ENCODE measurements around the gene PAK4. TPM values are rescaled to one million over a fixed set of nuclear protein-coding genes. Genes with fewer than 3 reads are reported as not detected.

The PAK4 gene
- polyA plus RNA-seq, 1 donor (not counting 4 experiments of a cell fraction or from before 2014, with no cell fraction given) = 11.2 TPM

GRCh38 chr19:39078436-39079200, 47.0 kb upstream of the PAK4 start:
- H3K9me1 ChIP-seq (ENCODE audit: control insufficient read depth, extremely low read depth, insufficient read depth, low read length) = no peaks in the 10 kb centered on the region
- no peak overlapping the region for H2AFZ ChIP-seq (ENCODE audit: control insufficient read depth, low read length)
- TF ChIP-seq EZH2 (IDR thresholded peaks at IDR 0.05; ENCODE audit: low read length) = no peak
- TF ChIP-seq, protein P1, sequence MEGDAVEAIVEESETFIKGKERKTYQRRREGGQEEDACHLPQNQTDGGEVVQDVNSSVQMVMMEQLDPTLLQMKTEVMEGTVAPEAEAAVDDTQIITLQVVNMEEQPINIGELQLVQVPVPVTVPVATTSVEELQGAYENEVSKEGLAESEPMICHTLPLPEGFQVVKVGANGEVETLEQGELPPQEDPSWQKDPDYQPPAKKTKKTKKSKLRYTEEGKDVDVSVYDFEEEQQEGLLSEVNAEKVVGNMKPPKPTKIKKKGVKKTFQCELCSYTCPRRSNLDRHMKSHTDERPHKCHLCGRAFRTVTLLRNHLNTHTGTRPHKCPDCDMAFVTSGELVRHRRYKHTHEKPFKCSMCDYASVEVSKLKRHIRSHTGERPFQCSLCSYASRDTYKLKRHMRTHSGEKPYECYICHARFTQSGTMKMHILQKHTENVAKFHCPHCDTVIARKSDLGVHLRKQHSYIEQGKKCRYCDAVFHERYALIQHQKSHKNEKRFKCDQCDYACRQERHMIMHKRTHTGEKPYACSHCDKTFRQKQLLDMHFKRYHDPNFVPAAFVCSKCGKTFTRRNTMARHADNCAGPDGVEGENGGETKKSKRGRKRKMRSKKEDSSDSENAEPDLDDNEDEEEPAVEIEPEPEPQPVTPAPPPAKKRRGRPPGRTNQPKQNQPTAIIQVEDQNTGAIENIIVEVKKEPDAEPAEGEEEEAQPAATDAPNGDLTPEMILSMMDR (optimal IDR thresholded peaks at IDR 0.05 in 1 of 3, IDR thresholded peaks at IDR 0.05 in 1 of 3, conservative IDR thresholded peaks at IDR 0.05 in 1 of 3; ENCODE audit: extremely low read depth in 1 of 3, insufficient read depth in 2 of 3, low read length in 3 of 3) = no peak
- H3K36me3 ChIP-seq (ENCODE audit: control insufficient read depth in 2 of 2, extremely low read depth in 1 of 2, insufficient read depth in 2 of 2, low read length in 2 of 2) = no peaks in the 10 kb centered on the region
- dilution Hi-C loops (cut with MboI; ENCODE audit: extremely low pct_ligation_motif_present, low sequenced_read_pairs) = no loop called here
- H4K20me1 ChIP-seq (ENCODE audit: control insufficient read depth, extremely low read depth, insufficient read depth, low read length) = no peaks in the 10 kb centered on the region
- H3K4me2 ChIP-seq (ENCODE audit: control insufficient read depth, extremely low read depth, insufficient read depth, low read depth, low read length) = peak overlapping the region; percentile 25
- no peaks in the 10 kb centered on the region for H3K79me2 ChIP-seq (ENCODE audit: control insufficient read depth, insufficient read depth, low read length)
- DNase-seq (ENCODE audit: low read depth, low spot score) = peak; percentile 98
- H3K4me1 ChIP-seq (ENCODE audit: control insufficient read depth, extremely low read depth, insufficient read depth, low read length) = peaks cover 32% of the 10 kb centered on the region
- no peak overlapping the region for H3K4me3 ChIP-seq (ENCODE audit: control insufficient read depth in 2 of 3, extremely low read depth in 1 of 3, insufficient read depth in 2 of 3, low read depth in 1 of 3, low read length in 3 of 3)
- H3K9ac ChIP-seq (ENCODE audit: control insufficient read depth, extremely low read depth, insufficient read depth, low read length) = no peak overlapping the region
- H3K27ac ChIP-seq (ENCODE audit: control insufficient read depth, insufficient read depth, low read length) = peak overlapping the region; percentile 69
- H3K9me3 ChIP-seq (ENCODE audit: control insufficient read depth, low read depth, low read length) = no peaks in the 10 kb centered on the region
- FAIRE-seq = peak; percentile 95
- H3K27me3 ChIP-seq (ENCODE audit: control insufficient read depth, extremely low read depth, insufficient read depth, low read length) = no peaks in the 10 kb centered on the region

- Histone ChIP-seq H3K27me3 (ENCODE audit: control insufficient read depth, extremely low read depth, insufficient read depth, low read length) (no peaks in the 10 kb centered on the region), H3K9ac (ENCODE audit: control insufficient read depth, extremely low read depth, insufficient read depth, low read length) (no peak overlapping the region), H3K27ac (ENCODE audit: control insufficient read depth, insufficient read depth, low read length) (no peak overlapping the region), H3K9me1 (ENCODE audit: control insufficient read depth, extremely low read depth, insufficient read depth, low read length) (no peaks in the 10 kb centered on the region), H3K9me3 (ENCODE audit: control insufficient read depth, low read depth, low read length) (no peaks in the 10 kb centered on the region), H3K79me2 (ENCODE audit: control insufficient read depth, insufficient read depth, low read length) (no peaks in the 10 kb centered on the region), H3K36me3 (ENCODE audit: control insufficient read depth in 2 of 2, extremely low read depth in 1 of 2, insufficient read depth in 2 of 2, low read length in 2 of 2) (no peaks in the 10 kb centered on the region), H4K20me1 (ENCODE audit: control insufficient read depth, extremely low read depth, insufficient read depth, low read length) (no peaks in the 10 kb centered on the region), H2AFZ (ENCODE audit: control insufficient read depth, low read length) (no peak overlapping the region), H3K4me2 (ENCODE audit: control insufficient read depth, extremely low read depth, insufficient read depth, low read depth, low read length) (no peak overlapping the region), H3K4me3 (ENCODE audit: control insufficient read depth in 2 of 3, extremely low read depth in 1 of 3, insufficient read depth in 2 of 3, low read depth in 1 of 3, low read length in 3 of 3) (no peak overlapping the region), H3K4me1 (ENCODE audit: control insufficient read depth, extremely low read depth, insufficient read depth, low read length) (peaks cover 30% of the 10 kb centered on the region)
- FAIRE-seq = peak; percentile 51
- dilution Hi-C loops (cut with MboI; ENCODE audit: extremely low pct_ligation_motif_present, low sequenced_read_pairs) = no loop called here
- DNase-seq (ENCODE audit: low read depth, low spot score) = no peak
- no peak for TF ChIP-seq EZH2 (IDR thresholded peaks at IDR 0.05; ENCODE audit: low read length)
- TF ChIP-seq, protein P1 (optimal IDR thresholded peaks at IDR 0.05 in 1 of 3, IDR thresholded peaks at IDR 0.05 in 1 of 3, conservative IDR thresholded peaks at IDR 0.05 in 1 of 3; ENCODE audit: extremely low read depth in 1 of 3, insufficient read depth in 2 of 3, low read length in 3 of 3) = no peak
Observed at GRCh38 chr19:39080431-39080830, 45.2 kb upstream of the PAK4 start.
